CD8-positive, alpha-beta memory T cell (primary cell): ENCODE measurements around the gene TAF13. TPM values are rescaled to one million over a fixed set of nuclear protein-coding genes. Genes with fewer than 3 reads are reported as not detected.
"Not testable (repeated sequence)": the region's sequence is repeated elsewhere in the genome, so short reads cannot be mapped to it uniquely, and the experiment has no call there.

Source experiments
- CTCF ChIA-PET: fragments of 350-600 bp; sonication (Branson Sonifier 250); formaldehyde crosslinking; loops from one replicate; lab custom pipeline; 2021; ENCODE audit warnings: antibody characterized with exemption; lab: Charles Lee
- POLR2A ChIA-PET: fragments of 350-600 bp; sonication (Branson Sonifier 250); formaldehyde crosslinking; loops from one replicate; lab custom pipeline; 2021; ENCODE audit warnings: antibody characterized with exemption; lab: Charles Lee
- DNase-seq, 5 donors: peaks; one replicate each; pipeline versions ENCODE4 v3.0.0 to v3.0.0-alpha.2; 2020 to 2022; ENCODE audit warnings: mixed read lengths in 1 of 5
- H3K27ac ChIP-seq: one replicate; pipeline ENCODE4 v1.7.0; 2013; ENCODE audit warnings: low read depth, mild to moderate bottlenecking, low read length, moderate library complexity
- H3K27me3 ChIP-seq: 2 replicates; pipeline ENCODE4 v1.7.0; 2013; ENCODE audit warnings: low read length, mild to moderate bottlenecking; ENCODE audit not compliant: insufficient read depth, poor library complexity, severe bottlenecking
- H3K36me3 ChIP-seq: 2 replicates; pipeline ENCODE4 v1.7.0; 2013; ENCODE audit warnings: mild to moderate bottlenecking, low read length, moderate library complexity; ENCODE audit not compliant: insufficient read depth
- H3K4me1 ChIP-seq: 2 replicates; pipeline ENCODE4 v1.7.0; 2013; ENCODE audit warnings: mild to moderate bottlenecking, low read length, moderate library complexity; ENCODE audit not compliant: insufficient read depth
- H3K4me3 ChIP-seq: 2 replicates; pipeline ENCODE4 v1.7.0; 2013; ENCODE audit warnings: mild to moderate bottlenecking, low read length
- H3K9me3 ChIP-seq: 2 replicates; pipeline ENCODE4 v1.7.0; 2013; ENCODE audit warnings: mild to moderate bottlenecking, low read length
- H3K27ac Mint-ChIP-seq, 8 donors: one replicate each; pipeline ENCODE4 v1.8.0; 2020 to 2021; ENCODE audit warnings: mixed read lengths in 8 of 8, mild to moderate bottlenecking in 6 of 8, inconsistent platforms in 3 of 8, moderate library complexity in 3 of 8
- H3K27me3 Mint-ChIP-seq, 2 donors: one replicate each; pipeline ENCODE4 v1.8.0; 2020 to 2021; ENCODE audit warnings: mixed read lengths in 2 of 2, mild to moderate bottlenecking in 1 of 2, moderate library complexity in 1 of 2
- H3K36me3 Mint-ChIP-seq, 3 donors: one replicate each; pipeline ENCODE4 v1.8.0; 2020 to 2021; ENCODE audit warnings: mixed read lengths in 3 of 3, inconsistent platforms in 1 of 3, mild to moderate bottlenecking in 1 of 3
- H3K4me1 Mint-ChIP-seq, 3 donors: one replicate each; pipeline ENCODE4 v1.8.0; 2020 to 2021; ENCODE audit warnings: mixed read lengths in 3 of 3, inconsistent platforms in 1 of 3, mild to moderate bottlenecking in 1 of 3
- H3K4me3 Mint-ChIP-seq, 7 donors: one replicate each; pipeline ENCODE4 v1.8.0; 2020 to 2021; ENCODE audit warnings: mixed read lengths in 7 of 7, mild to moderate bottlenecking in 6 of 7, moderate library complexity in 4 of 7, inconsistent platforms in 2 of 7
- H3K9me3 Mint-ChIP-seq, 5 donors: one replicate each; pipeline ENCODE4 v1.8.0; 2020 to 2022; ENCODE audit warnings: mixed read lengths in 5 of 5, mild to moderate bottlenecking in 3 of 5, moderate library complexity in 2 of 5, inconsistent platforms in 1 of 5
- polyA plus RNA-seq: library from polyadenylated mRNA; unstranded; fragments of 300-500 nt; fragmentation: Illumina TruSeq; gene quantifications from one replicate; pipeline ENCODE4 v1.2.3, GENCODE V29; 2021
- total RNA-seq, 2 experiments: library from RNA; stranded (reverse); gene quantifications; one replicate each; pipeline ENCODE4 v1.2.3, GENCODE V29; 2021

The TAF13 gene
- total and polyA plus RNA-seq, 3 experiments from 2014 or later = 2.3 to 40.9 (median 37.5) TPM

DNA sequence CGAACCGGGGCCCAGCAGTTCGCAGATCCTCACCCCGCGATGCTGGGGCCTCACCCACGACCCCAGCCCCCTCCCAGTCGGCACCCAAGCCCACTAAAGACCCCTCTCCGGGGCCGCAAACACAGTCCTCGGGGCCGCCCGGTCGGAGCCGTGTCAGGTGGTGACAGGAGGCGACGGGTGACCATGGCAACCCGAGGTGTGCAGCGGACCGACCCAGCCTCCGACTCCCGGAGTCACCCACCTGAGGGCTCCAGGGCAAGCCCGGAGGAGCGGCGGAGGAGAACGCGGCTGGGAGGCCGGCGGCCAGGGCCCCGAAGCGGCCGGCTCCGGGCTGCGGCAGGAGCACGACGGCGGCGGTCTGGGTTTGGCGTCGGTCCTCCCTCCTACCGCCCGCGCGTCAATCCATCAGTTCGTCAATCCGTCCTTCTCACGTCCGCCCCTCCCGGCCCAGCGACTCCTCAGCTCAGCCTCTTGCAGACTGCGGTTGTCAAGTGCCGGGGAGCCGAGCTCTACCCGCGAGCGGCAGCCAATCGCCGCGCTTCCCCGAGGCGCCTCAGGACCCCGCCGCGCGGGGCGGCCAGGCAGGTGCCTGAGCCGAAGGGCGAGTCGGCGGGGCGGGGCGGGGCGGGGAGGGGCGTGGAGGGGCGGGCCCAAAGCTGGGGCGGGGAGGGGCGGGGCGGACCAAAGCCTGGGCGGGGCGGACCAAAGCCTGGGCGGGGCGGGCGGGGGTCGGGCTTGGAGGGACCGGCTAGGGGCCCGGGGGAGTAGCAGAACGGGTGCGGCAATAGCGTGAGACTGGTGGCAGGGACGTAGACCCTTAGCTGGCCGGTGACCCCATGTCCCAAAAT lies 34.0 kb downstream of the TAF13 start, which contains the start of gene WDR47:
Gene WDR47 (minus strand): TSS at position 482 of the 848 bp plus-strand sequence. CDS start 18,590 bp downstream, outside the sequence.
- peak within 1 kb of the TSS; percentile 87 for H3K27ac ChIP-seq
- Mint-ChIP-seq H3K9me3 (no peaks in the 10 kb centered on the region), H3K4me1 (peaks cover 16 to 24% (median 16%) of the 10 kb centered on the region in 3 donors), H3K27me3 (no peaks in the 10 kb centered on the region), H3K27ac (peak within 1 kb of the TSS; percentile 79 to 99 (median 92)), H3K4me3 (peak within 1 kb of the TSS; percentile 89 to 98 (median 92)), H3K36me3 (peaks cover 0 to 2% (median 0%) of the 10 kb centered on the region in 3 donors)
- no peaks in the 10 kb centered on the region for H3K9me3 ChIP-seq
- H3K4me1 ChIP-seq = no peaks in the 10 kb centered on the region
- H3K4me3 ChIP-seq = peak within 1 kb of the TSS; percentile 79
- no peaks in the 10 kb centered on the region for H3K36me3 ChIP-seq
- ChIA-PET CTCF (interaction anchor here (0.8 to 2.1 kb wide), 5 partner anchors 17 to 143 kb away, joined by 3 to 19 read pairs (median 8); partner anchors contain the start of gene TAF13), POLR2A (interaction anchor here (0.6 to 1.6 kb wide), 10 partner anchors 34 to 1297 kb away, joined by 3 to 30 read pairs (median 5); partner anchors contain the start of genes CLCC1, RBM15, SARS1 and TAF13)
- H3K27me3 ChIP-seq = no peaks in the 10 kb centered on the region
- peak; percentile 93 to 98 (median 96) for DNase-seq

DNA sequence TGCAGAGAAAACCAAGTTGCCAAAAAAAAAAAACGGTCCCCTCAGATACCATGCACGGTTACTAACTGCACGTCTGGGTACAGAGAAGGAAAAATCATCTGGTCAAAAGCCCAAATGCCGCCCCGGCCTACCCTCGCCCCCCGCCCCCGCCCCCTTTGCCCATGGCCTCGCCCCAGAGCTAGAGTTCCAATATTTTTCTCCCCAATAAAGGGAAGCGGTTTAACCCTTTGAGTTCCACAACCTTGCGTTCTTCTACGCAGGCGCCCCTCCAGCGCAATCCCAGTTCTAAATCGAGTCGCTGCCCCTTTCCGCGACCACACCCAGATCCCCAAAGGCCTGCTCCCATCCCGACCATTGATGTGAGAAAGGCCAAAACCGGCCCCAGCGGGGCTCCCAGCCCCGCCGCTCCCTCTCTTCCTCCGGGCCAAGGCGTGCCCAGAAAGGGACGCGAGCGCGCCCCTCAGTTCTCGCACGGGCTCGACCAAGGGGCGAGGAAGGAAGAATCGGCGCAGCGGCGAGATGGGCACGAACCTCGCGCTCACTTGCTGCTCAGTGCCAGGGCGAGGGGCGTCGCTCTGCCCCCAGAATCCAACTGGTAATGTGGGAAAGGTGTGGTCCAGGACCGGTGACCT lies 34.7 kb downstream of the TAF13 start:
- DNase-seq = peak in 2 of 5 donors; percentile 12 to 57
- ChIA-PET CTCF (interaction anchor here (1.0 to 2.1 kb wide), 2 partner anchors 35 to 59 kb away, joined by 8 to 19 read pairs; partner anchors contain the start of gene TAF13), POLR2A (interaction anchor here (1.2 to 1.6 kb wide), 2 partner anchors 35 to 59 kb away, joined by 4 to 30 read pairs; partner anchors contain the start of gene TAF13)
- Histone ChIP-seq H3K27me3 (no peaks in the 10 kb centered on the region), H3K4me1 (no peaks in the 10 kb centered on the region), H3K9me3 (no peaks in the 10 kb centered on the region), H3K27ac (peak overlapping the region; percentile 87), H3K36me3 (no peaks in the 10 kb centered on the region), H3K4me3 (peak overlapping the region; percentile 79)
- Mint-ChIP-seq H3K4me1 (peaks cover 16 to 24% (median 16%) of the 10 kb centered on the region in 3 donors), H3K36me3 (peaks cover 0 to 2% (median 0%) of the 10 kb centered on the region in 3 donors), H3K27me3 (no peaks in the 10 kb centered on the region), H3K9me3 (no peaks in the 10 kb centered on the region), H3K27ac (peak overlapping the region; percentile 78 to 99 (median 90)), H3K4me3 (peak overlapping the region; percentile 89 to 98 (median 92))

DNA sequence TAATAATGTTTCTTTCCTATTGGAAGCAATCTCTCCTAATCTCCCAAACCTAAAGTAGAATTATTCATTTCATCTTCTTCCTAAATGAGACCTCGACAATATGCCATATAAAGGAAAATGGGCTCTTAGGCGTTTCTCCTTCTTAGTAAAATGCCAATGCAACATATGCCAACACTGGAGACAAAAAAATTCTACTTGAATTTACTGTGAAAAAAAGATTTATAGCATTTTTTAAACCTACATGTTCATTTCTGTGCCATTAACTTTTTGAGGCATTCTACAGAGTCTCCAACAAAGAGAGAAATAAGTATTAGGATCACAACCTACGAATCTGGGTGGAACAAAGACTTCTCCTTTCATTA lies 35.2 kb downstream of the TAF13 start:
- Mint-ChIP-seq H3K36me3 (peaks cover 0 to 2% (median 0%) of the 10 kb centered on the region in 3 donors), H3K27ac (peak overlapping the region in 7 of 8 donors; percentile 46 to 95 (median 86)), H3K4me1 (peaks cover 16 to 24% (median 16%) of the 10 kb centered on the region in 3 donors), H3K9me3 (no peaks in the 10 kb centered on the region), H3K27me3 (no peaks in the 10 kb centered on the region), H3K4me3 (peak overlapping the region; percentile 89 to 98 (median 92))
- Histone ChIP-seq H3K4me1 (no peaks in the 10 kb centered on the region), H3K27me3 (no peaks in the 10 kb centered on the region), H3K9me3 (no peaks in the 10 kb centered on the region), H3K4me3 (no peak overlapping the region), H3K27ac (no peak overlapping the region), H3K36me3 (no peaks in the 10 kb centered on the region)
- ChIA-PET POLR2A (no interaction called here), CTCF (interaction anchor here (0.7 kb wide), 1 partner anchor 45 kb away, joined by 3 read pairs; no protein-coding TSS in a partner anchor)
- no peak for DNase-seq

DNA sequence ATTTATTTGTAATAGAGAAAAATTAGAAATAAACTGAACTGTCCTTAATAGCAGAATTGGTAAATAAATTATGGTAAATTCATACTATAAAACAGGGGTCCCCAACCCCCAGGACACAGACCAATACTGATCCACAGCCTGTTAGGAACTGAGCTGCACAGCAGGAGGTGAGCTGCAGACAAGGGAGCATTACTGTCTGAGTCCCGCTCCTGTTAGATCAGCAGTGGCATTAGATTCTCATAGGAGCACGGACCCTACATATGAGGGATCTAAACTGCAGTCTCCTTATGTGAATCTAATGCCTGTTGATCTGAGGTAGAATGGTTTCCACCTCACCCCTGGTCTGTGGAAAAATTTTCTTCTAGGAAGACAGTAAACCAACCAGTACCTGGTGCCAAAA lies 41.4 kb downstream of the TAF13 start:
- no peaks in the 10 kb centered on the region for H3K27me3 ChIP-seq
- no peaks in the 10 kb centered on the region for H3K36me3 ChIP-seq
- ChIA-PET CTCF (interaction anchor here (1.2 kb wide), 2 partner anchors 79 to 498 kb away, joined by 3 read pairs; a partner anchor contains a TSS), POLR2A (interaction anchor here (0.7 kb wide), 1 partner anchor 1498 kb away, joined by 3 read pairs; no protein-coding TSS in a partner anchor)
- DNase-seq = no peak
- H3K9me3 ChIP-seq = no peaks in the 10 kb centered on the region
- H3K27me3 Mint-ChIP-seq = no peaks in the 10 kb centered on the region
- H3K4me1 Mint-ChIP-seq = peaks cover 0 to 4% (median 3%) of the 10 kb centered on the region in 3 donors
- no peak overlapping the region for H3K27ac Mint-ChIP-seq
- H3K9me3 Mint-ChIP-seq = no peaks in the 10 kb centered on the region
- no peak overlapping the region for H3K4me3 Mint-ChIP-seq
- no peaks in the 10 kb centered on the region for H3K4me1 ChIP-seq
- H3K27ac ChIP-seq = no peak overlapping the region
- no peak overlapping the region for H3K4me3 ChIP-seq
- H3K36me3 Mint-ChIP-seq = no peaks in the 10 kb centered on the region

DNA sequence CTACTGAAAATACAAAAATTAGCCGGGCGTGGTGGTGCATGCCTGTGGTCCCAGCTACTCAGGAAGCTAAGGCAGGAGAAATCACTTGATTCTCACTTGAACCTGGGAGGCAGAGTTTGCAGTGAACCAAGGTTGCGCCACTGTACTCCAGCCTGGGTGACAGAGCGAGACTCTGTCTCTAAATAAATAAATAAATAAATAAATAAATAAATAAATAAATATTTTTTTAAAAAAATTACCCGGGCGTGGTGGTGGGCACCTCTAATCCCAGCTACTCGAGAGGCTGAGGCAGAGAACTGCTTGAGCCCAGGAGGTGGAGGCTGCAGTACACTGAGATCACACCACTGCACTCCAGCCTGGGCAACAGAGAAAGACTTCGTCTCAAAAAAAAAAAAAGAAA lies 46.3 kb downstream of the TAF13 start:
- H3K9me3 Mint-ChIP-seq, H3K27me3 Mint-ChIP-seq, H3K36me3 Mint-ChIP-seq, H3K27ac Mint-ChIP-seq, H3K27me3 ChIP-seq, POLR2A ChIA-PET, H3K36me3 ChIP-seq, H3K27ac ChIP-seq, H3K4me3 ChIP-seq, DNase-seq, H3K4me3 Mint-ChIP-seq, H3K4me1 ChIP-seq, H3K9me3 ChIP-seq, H3K4me1 Mint-ChIP-seq: not testable (repeated sequence)
- CTCF ChIA-PET = interaction anchor here (0.7 kb wide), 1 partner anchor 9 kb away, joined by 3 read pairs; no protein-coding TSS in a partner anchor

DNA sequence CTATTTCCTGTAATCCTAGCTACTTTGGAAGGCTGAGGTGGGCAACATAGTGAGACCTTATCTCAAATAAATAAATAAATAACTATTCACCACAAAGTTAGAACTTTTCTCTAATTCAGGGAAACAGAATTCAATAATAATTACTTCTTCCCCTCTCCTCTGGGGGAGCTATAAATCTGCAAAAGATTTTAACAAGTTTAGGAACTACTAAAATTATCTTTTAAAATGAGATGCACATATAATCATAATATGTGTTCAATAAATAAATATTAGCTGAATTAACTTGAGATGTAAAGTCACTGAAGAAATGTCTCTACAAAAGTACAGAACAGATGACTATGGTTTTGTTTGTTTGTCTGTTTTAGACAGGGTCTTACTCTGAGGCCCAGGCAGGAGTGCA lies 48.0 kb downstream of the TAF13 start:
- H3K27ac ChIP-seq = no peak overlapping the region
- H3K4me1 Mint-ChIP-seq = no peaks in the 10 kb centered on the region
- no peak overlapping the region for H3K4me3 Mint-ChIP-seq
- H3K4me1 ChIP-seq = no peaks in the 10 kb centered on the region
- no peaks in the 10 kb centered on the region for H3K9me3 Mint-ChIP-seq
- H3K4me3 ChIP-seq = no peak overlapping the region
- no peaks in the 10 kb centered on the region for H3K36me3 ChIP-seq
- H3K27me3 ChIP-seq = no peaks in the 10 kb centered on the region
- POLR2A ChIA-PET = interaction anchor here (0.6 kb wide), 1 partner anchor 335 kb away, joined by 4 read pairs; no protein-coding TSS in a partner anchor
- no peak for DNase-seq
- CTCF ChIA-PET = interaction anchor here (0.6 to 1.6 kb wide), 5 partner anchors 9 to 233 kb away, joined by 3 to 6 read pairs (median 3); a partner anchor contains a TSS
- no peaks in the 10 kb centered on the region for H3K9me3 ChIP-seq
- no peak overlapping the region for H3K27ac Mint-ChIP-seq
- H3K27me3 Mint-ChIP-seq = no peaks in the 10 kb centered on the region
- peaks cover 0 to 4% (median 3%) of the 10 kb centered on the region in 3 donors for H3K36me3 Mint-ChIP-seq

DNA sequence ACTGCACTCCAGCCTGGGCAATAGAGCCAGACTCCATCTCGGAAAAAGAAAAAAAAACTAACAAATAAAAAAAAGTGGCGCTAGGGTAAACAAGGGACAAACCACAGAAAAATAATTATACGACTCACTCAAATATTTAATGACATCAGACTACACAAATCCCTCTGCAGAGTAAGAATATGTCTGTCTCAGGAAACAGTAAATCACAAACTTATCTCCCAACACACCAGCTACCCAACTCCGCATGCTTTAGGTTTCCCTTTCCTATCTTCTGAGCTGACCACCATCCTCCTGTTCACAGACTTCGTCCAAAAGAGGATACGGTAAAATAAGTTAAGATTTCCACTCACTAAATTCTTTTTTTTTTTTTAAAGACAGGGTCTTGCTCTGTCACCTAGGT lies 50.1 kb downstream of the TAF13 start:
- no peak overlapping the region for H3K4me3 ChIP-seq
- no peaks in the 10 kb centered on the region for H3K27me3 ChIP-seq
- Mint-ChIP-seq H3K4me1 (no peaks in the 10 kb centered on the region), H3K9me3 (no peaks in the 10 kb centered on the region), H3K27ac (no peak overlapping the region), H3K4me3 (no peak overlapping the region), H3K27me3 (no peaks in the 10 kb centered on the region), H3K36me3 (peaks cover 0 to 14% (median 5%) of the 10 kb centered on the region in 3 donors)
- no peaks in the 10 kb centered on the region for H3K36me3 ChIP-seq
- H3K27ac ChIP-seq = no peak overlapping the region
- H3K9me3 ChIP-seq = no peaks in the 10 kb centered on the region
- H3K4me1 ChIP-seq = no peaks in the 10 kb centered on the region
- POLR2A ChIA-PET = no interaction called here
- CTCF ChIA-PET = no interaction called here
- DNase-seq = no peak
